ES-I3 (cell line): ENCODE data around the gene UMODL1.
"Not testable (repeated sequence)": the region's sequence is repeated elsewhere in the genome, so short reads cannot be mapped to it uniquely, and the experiment has no call there.

Source experiments
- H3K36me3 ChIP-seq: 2 replicates; pipeline ENCODE4 v1.6.1; 2013; ENCODE audit warnings: mild to moderate bottlenecking, low read length, control low read depth, moderate library complexity; ENCODE audit not compliant: insufficient read depth
- H3K4me1 ChIP-seq: 2 replicates; pipeline ENCODE4 v1.6.1; 2013; ENCODE audit warnings: mild to moderate bottlenecking, control low read depth, low read length; ENCODE audit not compliant: insufficient read depth
- H3K9ac ChIP-seq: 2 replicates; pipeline ENCODE4 v1.6.1; 2013; ENCODE audit warnings: low read depth, mild to moderate bottlenecking, low read length, moderate library complexity
- H3K9me3 ChIP-seq: 2 replicates; pipeline ENCODE4 v1.6.1; 2013; ENCODE audit warnings: mild to moderate bottlenecking, low read length, moderate library complexity; ENCODE audit not compliant: control insufficient read depth, insufficient read depth

Gene UMODL1

GRCh38 chr21:42164818-42165217, 93.7 kb downstream of the UMODL1 start:
- Histone ChIP-seq H3K4me1 (peaks cover 6% of the 10 kb centered on the region), H3K9ac (no peak overlapping the region), H3K9me3 (no peaks in the 10 kb centered on the region), H3K36me3 (no peaks in the 10 kb centered on the region)

GRCh38 chr21:42165901-42166300, 94.8 kb downstream of the UMODL1 start:
- Histone ChIP-seq H3K9me3 (no peaks in the 10 kb centered on the region), H3K4me1 (peaks cover 6% of the 10 kb centered on the region), H3K9ac (no peak overlapping the region), H3K36me3 (no peaks in the 10 kb centered on the region)

- Histone ChIP-seq H3K36me3 (no peaks in the 10 kb centered on the region), H3K9ac (no peak overlapping the region), H3K4me1 (no peaks in the 10 kb centered on the region), H3K9me3 (no peaks in the 10 kb centered on the region)
Observed at GRCh38 chr21:42169758-42170157, 98.6 kb downstream of the UMODL1 start.

- H3K9me3 ChIP-seq = no peaks in the 10 kb centered on the region
- H3K36me3 ChIP-seq = no peaks in the 10 kb centered on the region
- H3K4me1 ChIP-seq = no peaks in the 10 kb centered on the region
- H3K9ac ChIP-seq = no peak overlapping the region
Observed at GRCh38 chr21:42171091-42172053, 100.3 kb downstream of the UMODL1 start.

GRCh38 chr21:42172596-42173483, 101.7 kb downstream of the UMODL1 start:
- Histone ChIP-seq H3K4me1 (no peaks in the 10 kb centered on the region), H3K36me3 (no peaks in the 10 kb centered on the region), H3K9ac (no peak overlapping the region), H3K9me3 (no peaks in the 10 kb centered on the region)

GRCh38 chr21:42174173-42174572, 103.1 kb downstream of the UMODL1 start:
- Histone ChIP-seq H3K4me1 (no peaks in the 10 kb centered on the region), H3K36me3 (no peaks in the 10 kb centered on the region), H3K9ac (no peak overlapping the region), H3K9me3 (no peaks in the 10 kb centered on the region)

- Histone ChIP-seq H3K4me1 (no peaks in the 10 kb centered on the region), H3K9me3 (no peaks in the 10 kb centered on the region), H3K9ac (no peak overlapping the region), H3K36me3 (no peaks in the 10 kb centered on the region)
Observed at GRCh38 chr21:42175110-42175710, 104.1 kb downstream of the UMODL1 start.

- Histone ChIP-seq H3K4me1 (no peaks in the 10 kb centered on the region), H3K36me3 (no peaks in the 10 kb centered on the region), H3K9ac (no peak overlapping the region), H3K9me3 (no peaks in the 10 kb centered on the region)
Observed at GRCh38 chr21:42176859-42177258, 105.7 kb downstream of the UMODL1 start.

- Histone ChIP-seq H3K4me1 (no peaks in the 10 kb centered on the region), H3K9ac (no peak overlapping the region), H3K36me3 (no peaks in the 10 kb centered on the region), H3K9me3 (no peaks in the 10 kb centered on the region)
Observed at GRCh38 chr21:42179316-42179715, 108.2 kb downstream of the UMODL1 start.

- not testable (repeated sequence) for H3K36me3 ChIP-seq, H3K4me1 ChIP-seq, H3K9ac ChIP-seq, H3K9me3 ChIP-seq
Observed at GRCh38 chr21:42180001-42180400, 108.9 kb downstream of the UMODL1 start.

GRCh38 chr21:42182713-42183371, 111.7 kb downstream of the UMODL1 start:
- H3K9ac ChIP-seq = no peak overlapping the region
- no peaks in the 10 kb centered on the region for H3K36me3 ChIP-seq
- H3K4me1 ChIP-seq = no peaks in the 10 kb centered on the region
- H3K9me3 ChIP-seq = no peaks in the 10 kb centered on the region; the same call in 1 of the 2 replicates

- no peaks in the 10 kb centered on the region for H3K36me3 ChIP-seq
- H3K4me1 ChIP-seq = no peaks in the 10 kb centered on the region
- H3K9me3 ChIP-seq = no peaks in the 10 kb centered on the region; the same call in 1 of the 2 replicates
- no peak overlapping the region for H3K9ac ChIP-seq
Observed at GRCh38 chr21:42183374-42184266, 112.5 kb downstream of the UMODL1 start.

GRCh38 chr21:42186591-42186990, 115.5 kb downstream of the UMODL1 start:
- Histone ChIP-seq H3K36me3 (no peaks in the 10 kb centered on the region), H3K9ac (no peak overlapping the region), H3K9me3 (no peaks in the 10 kb centered on the region; the same call in 1 of the 2 replicates), H3K4me1 (no peaks in the 10 kb centered on the region)
